Measurements from ENCODE around the gene NOL12.
A peak's percentile ranks its signal among the peaks of the same experiment; 100 is the strongest.
"Not testable (repeated sequence)": the region's sequence is repeated elsewhere in the genome, so short reads cannot be mapped to it uniquely, and the experiment has no call there.

Gene NOL12

DNA sequence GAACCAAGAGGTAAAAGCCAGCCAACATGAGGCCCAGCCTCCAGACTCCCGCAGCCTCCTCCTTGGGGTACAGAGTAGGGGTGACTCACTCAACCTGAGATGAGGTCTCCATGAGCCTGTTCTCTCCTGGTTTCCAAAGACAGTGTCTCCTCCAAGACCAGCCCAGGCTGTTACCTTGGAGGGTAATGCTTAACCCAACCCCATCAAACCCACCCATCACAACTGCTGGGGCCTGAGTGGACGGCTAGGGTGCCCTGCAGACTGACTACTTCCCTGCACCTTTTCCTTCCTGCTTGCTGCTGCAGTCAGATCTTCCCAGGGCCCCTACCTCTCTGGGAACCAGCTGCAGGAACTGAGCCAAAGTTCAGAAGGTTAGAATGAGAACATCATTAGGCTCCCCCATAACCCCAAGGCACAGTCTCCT lies 5.1 kb upstream of the NOL12 start:
- no peak for TF ChIP-seq CTCF (IDR thresholded peaks at IDR 0.05; ENCODE audit: low read depth, low read length)
- H3K4me3 ChIP-seq (replicated peaks in 1 of 2; ENCODE audit: low read depth in 2 of 2, low read length in 2 of 2): no peak overlapping the region
- peak; percentile 35 to 72 for DNase-seq (ENCODE audit: low read depth in 2 of 2)

DNA sequence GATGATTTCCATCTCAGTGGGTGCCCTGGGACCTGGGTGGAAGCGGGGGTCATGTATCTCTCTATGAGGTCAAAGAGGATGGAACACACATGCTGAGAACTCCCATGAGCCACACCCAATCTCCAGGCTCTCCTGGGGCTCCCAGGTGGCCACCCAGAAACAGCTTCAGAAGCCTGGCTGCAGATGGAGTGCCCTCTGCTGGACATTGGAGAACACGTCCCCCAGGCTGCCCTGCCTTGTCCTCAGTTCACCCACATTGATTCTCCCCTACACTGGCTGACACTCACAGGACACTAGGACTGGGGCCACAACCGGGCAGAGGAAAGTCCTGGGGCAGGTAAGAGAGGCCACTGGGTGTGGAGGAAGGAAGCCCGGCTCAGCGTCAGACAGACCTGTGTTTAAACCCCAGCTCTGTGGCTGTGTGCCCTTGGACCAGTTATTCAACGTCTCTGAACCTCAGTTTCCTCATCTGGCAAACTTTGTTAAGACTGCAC lies 4.5 kb upstream of the NOL12 start:
- peak; percentile 84 to 90 for DNase-seq (ENCODE audit: low read depth in 2 of 2)
- TF ChIP-seq CTCF (IDR thresholded peaks at IDR 0.05; ENCODE audit: low read depth, low read length): peak; percentile 98
- H3K4me3 ChIP-seq (replicated peaks in 1 of 2; ENCODE audit: low read depth in 2 of 2, low read length in 2 of 2): no peak overlapping the region

DNA sequence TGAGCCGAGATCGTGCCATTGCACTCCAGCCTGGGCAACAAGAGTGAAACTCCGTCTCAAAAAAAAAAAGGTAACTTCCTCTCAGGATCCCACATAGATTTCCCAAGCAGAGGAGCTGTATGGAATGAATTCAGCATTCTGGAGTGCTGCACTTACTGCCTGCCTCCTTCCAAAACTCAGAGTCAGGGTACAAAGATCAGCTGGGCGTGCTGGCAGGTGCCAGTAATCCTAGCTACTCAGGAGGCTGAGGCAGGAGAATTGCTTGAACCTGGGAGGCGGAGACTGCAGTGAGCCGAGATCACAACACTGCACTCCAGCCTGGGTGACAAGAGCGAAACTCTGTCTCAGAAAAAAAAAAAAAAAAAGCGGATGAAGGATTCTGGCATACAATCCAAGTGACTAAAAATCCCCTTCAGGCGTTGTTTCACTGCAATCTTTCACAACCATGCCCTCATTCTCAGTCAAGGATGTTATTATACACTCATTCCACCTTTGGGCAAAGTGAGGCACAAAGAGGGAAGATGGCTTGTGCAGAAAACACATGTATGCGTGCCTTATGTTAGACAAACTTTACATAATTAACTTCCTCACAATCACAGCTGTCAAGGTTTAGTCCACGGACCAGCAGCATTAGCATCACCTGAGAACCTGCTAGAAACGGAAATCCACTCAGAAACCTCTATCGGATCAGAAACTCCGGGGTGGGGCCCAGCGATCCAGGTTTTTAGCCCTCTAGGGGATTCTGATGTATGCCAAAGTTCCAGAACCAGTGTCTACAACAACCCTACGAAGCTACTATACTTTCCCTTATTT lies 1.1 kb upstream of the NOL12 start:
- no peak overlapping the region for H3K4me3 ChIP-seq (replicated peaks in 1 of 2; ENCODE audit: low read depth in 2 of 2, low read length in 2 of 2)
- TF ChIP-seq CTCF (IDR thresholded peaks at IDR 0.05; ENCODE audit: low read depth, low read length): no peak
- DNase-seq (ENCODE audit: low read depth in 2 of 2): no peak

DNA sequence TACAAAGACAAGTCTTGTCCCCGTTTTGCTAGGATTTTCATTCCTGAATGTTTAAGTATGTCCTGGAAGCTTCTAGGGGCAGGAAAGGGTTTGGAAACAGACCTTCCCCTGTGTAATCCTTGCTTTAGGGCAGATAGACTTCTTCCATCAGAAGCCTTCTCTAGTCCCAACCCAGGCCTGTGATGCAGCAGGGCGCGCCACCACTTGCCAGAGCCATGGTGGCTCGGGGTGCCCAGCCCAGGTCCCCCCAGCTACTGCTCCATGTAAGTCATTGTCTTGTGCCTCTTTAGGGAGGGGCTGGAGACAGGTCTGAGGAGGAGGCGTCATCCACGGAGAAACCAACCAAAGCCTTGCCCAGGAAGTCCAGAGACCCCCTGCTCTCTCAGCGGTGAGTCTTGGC lies 4.3 kb downstream of the NOL12 start:
- H3K4me3 ChIP-seq (replicated peaks in 1 of 2; ENCODE audit: low read depth in 2 of 2, low read length in 2 of 2): no peak overlapping the region
- no peak for TF ChIP-seq CTCF (IDR thresholded peaks at IDR 0.05; ENCODE audit: low read depth, low read length)

GRCh38 chr22:37690901-37691504 lies 4.9 kb downstream of the NOL12 start:
- no peak for DNase-seq (ENCODE audit: low read depth in 2 of 2)
- no peak overlapping the region for H3K4me3 ChIP-seq (replicated peaks in 1 of 2; ENCODE audit: low read depth in 2 of 2, low read length in 2 of 2)
- no peak for TF ChIP-seq CTCF (IDR thresholded peaks at IDR 0.05; ENCODE audit: low read depth, low read length)

More for the DNA sequence above, 4.3 kb downstream of the NOL12 start:
- no peak for DNase-seq (ENCODE audit: low read depth in 2 of 2)

GRCh38 chr22:37692627-37693285 lies 6.6 kb downstream of the NOL12 start:
- TF ChIP-seq CTCF (IDR thresholded peaks at IDR 0.05; ENCODE audit: low read depth, low read length): no peak
- H3K4me3 ChIP-seq (replicated peaks in 1 of 2; ENCODE audit: low read depth in 2 of 2, low read length in 2 of 2): no peak overlapping the region

GRCh38 chr22:37694131-37694530 lies 8.0 kb downstream of the NOL12 start:
- DNase-seq (ENCODE audit: low read depth in 2 of 2); H3K4me3 ChIP-seq (replicated peaks in 1 of 2; ENCODE audit: low read depth in 2 of 2, low read length in 2 of 2): not testable (repeated sequence)

More at GRCh38 chr22:37692627-37693285, 6.6 kb downstream of the NOL12 start:
- DNase-seq (ENCODE audit: low read depth in 2 of 2): no peak

- DNase-seq (ENCODE audit: low read depth in 2 of 2): not testable (repeated sequence)
- peak overlapping the region in 1 of 2 donors; percentile 33 for H3K4me3 ChIP-seq (replicated peaks in 1 of 2; ENCODE audit: low read depth in 2 of 2, low read length in 2 of 2)
Observed at GRCh38 chr22:37696260-37696656, 10.1 kb downstream of the NOL12 start.

Data from cardiac fibroblast (primary cell).